CD4-positive, alpha-beta T cell treated with Interleukin-15 for 4 hours (primary cell): ENCODE data around the gene PTPRD.

Source experiments
- DNase-seq: peaks from one replicate; pipeline ENCODE4 v3.0.0-alpha.2; 2020; ENCODE audit warnings: low spot score

PTPRD gene

DNA sequence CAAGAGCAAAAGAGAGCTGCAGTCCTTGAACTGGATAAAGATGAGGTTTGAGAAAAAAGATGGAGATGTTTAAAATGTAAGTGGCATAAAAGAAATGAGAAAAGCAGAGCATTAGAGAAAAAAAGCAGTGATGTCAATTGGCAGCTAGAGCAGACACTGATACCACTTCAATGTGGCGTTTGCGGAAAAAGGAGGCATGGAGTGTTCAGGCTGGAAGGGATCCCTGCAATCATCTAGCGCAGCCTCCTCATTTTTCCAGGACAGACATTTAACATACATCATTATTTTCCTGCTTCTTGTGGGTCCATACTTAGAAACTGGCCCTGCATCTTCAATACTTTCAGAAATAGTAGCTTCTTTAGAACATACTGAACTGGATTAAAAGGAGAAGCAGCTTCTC, 563.8 kb downstream of the PTPRD start:
- no peak for DNase-seq

DNA sequence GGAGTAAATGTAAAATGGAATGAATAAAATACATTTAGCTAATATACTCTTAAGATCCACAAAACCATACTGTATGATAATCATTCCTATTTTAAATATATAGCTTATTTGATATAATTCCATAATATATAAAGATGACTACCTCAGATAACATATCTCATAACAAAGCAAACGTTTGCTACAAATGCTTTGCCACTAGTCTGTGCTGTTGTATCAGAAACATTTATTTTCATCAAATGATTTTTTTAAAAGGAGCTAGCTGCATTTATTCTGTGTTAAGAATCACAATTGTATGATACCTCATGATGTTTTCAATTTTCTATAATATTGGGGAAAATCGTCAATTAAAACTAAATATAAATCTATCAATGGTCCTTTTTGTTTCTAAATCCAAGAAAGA, 567.2 kb downstream of the PTPRD start:
- no peak for DNase-seq

DNA sequence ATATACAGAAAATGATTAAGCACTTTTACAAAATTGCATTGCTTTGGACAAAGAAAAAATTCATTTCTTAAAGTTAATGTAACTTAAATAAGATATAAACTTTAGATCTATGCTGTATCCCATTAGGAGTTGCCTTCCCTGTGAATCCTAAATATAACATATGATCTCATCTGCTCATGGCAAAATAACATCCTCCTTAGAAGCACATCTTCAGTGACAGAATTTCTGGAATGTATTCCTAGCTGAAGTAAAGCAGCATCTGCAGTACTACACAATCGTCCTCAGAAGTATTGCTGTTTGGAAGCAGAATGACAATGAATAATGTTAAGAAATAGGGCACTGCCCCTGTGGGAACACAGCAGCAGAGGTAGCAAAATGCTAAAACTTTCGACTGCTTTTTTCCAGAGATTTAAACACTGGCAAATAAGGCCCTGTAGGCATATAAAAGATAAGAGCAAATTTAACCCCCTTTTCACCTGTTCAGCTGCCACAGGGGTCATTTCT, 571.0 kb downstream of the PTPRD start:
- no peak for DNase-seq

DNA sequence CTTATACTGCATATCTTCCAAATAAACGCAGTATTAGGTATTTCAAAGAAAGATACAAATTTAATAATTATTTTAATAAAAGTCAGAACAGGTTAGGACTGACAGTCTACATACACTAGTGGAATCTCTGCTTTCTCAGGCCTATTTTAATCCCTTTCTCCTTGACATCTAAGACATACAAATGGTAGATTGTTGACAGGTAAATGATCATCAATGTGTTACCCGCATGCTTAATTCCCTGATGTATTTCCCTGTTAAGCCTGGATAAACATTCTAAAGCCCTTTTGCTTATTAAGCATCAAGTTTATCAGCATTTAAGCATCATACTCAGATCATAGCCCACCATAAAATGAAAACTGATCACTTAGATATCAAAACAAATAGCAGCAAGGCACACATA, 576.7 kb downstream of the PTPRD start:
- DNase-seq: no peak

DNA sequence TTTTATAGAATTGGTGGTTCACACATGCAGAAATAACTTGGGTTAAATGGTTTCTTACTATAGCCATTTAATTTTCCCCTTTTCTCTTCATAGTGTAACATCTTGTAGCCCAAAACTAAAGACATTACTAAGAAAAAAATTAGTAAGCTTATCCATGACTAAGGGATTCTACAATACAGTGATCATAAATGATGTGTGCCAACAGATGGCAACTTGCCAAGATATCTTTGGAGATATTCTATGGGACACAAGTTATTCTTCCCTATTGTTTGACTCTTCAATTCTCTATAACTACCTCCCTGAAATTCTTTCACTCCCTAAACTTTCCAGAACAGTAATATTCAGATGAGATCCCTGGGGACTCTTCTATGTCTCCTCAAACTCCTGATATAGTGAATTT, 580.6 kb downstream of the PTPRD start:
- no peak for DNase-seq

DNA sequence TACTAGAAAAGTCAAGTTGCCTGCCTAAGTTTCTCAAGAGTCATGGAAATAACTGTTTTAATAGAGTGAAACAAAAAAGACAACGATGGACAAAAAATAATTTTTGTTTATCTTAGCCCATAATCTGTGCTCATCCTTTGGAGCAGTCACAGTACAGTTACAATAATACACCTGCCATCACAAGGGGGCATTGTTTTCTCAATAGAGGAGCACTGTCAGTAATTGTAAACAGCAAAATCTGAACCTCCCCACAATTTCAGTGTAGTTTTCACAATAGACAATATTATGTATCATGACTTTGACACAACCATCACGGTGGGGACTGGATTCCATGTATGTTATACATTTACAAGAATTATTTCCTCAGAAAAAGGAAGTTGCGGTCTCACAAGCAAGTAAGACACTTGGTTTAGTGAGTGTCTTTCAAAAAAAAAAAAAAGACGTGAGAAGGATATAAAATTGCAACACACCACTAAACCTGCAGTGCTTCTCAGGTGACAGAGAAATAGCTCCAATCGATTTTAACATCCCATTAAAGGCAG, 586.3 kb downstream of the PTPRD start:
- DNase-seq: no peak

DNA sequence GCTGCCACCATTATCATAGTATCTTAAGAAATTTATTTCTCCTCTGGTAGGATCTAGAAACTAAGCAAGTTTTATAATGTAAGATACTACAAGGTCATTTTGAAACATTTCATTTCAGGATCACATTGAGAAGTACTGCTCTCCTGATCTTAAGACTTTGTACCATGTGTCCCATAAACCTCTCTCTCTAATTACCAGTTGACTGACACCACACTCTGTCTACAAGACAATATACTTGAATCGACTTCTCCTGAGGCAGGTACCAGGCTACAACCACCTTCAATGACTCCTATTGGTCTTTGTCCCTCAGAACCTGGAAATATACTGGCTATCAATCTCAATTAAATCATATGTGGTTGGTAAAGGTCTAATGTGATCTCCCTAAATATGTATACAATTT, 597.0 kb downstream of the PTPRD start:
- no peak for DNase-seq

DNA sequence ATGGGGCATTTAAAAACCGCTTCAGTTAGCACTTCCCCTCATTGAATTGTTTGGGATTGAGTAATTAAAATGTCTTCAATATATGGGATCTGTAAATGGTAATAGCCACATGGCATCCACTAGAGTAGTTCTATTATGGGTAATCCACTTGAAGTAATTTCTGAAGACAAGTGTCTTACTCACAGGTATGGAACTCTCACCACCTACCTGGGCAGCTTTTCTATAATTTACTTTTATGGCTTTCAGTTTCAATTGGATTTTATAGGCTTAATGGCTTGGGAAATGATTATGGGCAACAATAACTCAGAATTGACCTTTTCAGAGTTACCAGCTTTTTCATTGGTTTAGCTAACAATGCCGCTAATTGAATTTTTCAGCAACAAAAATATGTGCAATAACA, 597.9 kb downstream of the PTPRD start:
- DNase-seq: no peak

DNA sequence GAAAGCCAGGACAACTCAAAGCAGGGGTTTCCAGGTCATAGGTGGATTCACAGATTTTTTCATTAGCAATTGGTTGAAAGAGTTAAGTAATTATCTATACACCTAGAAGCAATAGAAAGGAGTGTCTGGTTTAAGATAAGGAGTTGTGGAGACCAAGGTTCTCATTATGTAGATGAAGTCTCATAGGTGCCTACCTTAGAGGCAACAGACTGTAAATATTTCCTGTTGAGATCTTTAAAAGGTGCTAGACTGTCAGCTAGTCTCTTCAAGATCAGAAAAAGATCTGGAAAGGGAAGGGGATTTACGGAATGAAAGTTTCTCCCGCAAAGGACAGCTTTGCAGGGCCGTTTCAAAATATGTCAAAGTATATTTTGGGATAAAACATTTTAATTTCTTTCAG, 603.4 kb downstream of the PTPRD start:
- DNase-seq: no peak

DNA sequence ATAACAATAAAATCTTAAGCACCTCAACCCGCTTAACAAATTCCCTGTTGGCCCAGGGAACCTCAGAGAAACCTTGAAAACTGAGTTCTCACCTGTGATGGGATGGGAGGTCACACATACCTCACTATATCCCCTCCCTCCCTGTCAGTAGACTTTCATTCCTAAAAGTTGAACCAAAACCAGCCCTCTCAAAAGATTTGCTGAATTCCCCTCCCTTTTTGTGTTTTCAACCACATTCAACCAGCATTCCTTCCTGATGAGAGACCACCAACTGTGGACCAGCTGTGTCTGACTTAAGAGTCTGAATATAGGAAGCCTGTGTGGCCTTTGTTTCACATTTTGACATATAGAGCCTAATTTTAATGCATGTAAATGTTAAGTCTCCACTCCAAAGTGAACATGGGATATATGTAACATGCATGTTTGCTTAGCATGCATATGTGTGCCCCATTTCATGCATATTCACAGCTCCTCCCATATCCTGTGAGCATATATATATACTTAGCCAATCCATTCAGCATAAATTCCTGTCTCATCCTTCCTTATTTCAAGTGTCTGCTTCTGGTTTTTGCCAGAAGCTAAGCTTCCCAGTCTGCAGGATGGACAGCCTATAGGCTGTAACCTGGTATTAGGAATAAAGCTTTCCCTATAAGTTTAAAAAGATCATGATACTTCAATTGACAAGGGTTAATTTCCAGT, 604.6 kb downstream of the PTPRD start:
- DNase-seq: no peak

DNA sequence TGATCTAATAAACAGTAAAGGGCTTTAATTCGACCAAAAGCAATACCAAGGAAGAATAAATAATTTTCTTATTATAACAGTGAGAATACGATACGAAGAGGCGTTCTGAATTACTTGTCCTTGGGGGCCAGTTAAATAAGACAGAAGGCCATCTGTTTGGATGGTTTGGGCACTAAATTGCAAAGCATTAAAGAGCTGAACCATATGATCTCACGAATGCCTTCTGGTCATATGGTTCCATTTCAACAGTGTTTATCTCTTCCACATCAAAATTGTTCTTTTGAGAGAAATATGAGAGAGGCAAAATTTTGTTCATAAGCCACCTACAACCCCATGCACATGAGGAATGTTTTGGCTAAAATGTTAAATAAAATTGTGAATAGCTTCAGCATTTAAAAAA, 605.4 kb downstream of the PTPRD start:
- DNase-seq: no peak

DNA sequence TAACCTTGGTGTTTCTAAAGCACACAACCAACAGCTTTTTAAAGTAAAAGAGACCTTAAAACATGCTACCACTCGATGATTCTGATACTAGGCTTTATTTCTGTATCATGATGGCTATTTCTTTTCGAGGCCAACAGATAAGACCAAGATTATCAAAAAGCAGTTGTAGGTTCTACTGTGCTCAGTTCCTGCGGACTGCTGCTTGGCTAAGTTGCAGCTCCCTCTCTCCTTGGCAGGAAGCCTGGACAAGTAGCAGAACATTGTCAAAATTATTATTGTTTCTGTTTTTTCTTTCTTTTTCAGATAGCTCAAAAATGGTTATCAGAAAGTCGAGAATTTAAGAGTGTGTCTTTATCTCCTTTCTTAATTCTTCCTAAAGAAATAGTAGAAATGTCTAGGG, 607.6 kb downstream of the PTPRD start:
- no peak for DNase-seq

DNA sequence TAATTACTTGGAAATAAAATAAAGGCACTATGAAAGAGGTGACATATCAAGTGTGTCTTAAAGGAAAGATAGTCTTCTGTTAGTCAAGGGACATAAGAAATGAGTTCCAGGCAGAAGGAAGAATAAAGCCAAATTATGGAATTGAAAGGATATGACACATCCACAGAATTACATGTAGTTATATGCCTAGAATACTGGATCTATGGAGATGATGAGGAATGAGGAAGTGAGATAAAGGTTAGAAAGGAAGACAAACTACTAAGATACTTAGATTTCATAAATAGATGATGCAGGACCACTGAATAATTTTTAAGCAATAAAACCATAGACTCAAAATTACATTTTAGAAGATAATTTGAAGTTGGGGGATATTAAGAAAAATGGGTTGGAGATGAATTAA, 609.8 kb downstream of the PTPRD start:
- DNase-seq: no peak

DNA sequence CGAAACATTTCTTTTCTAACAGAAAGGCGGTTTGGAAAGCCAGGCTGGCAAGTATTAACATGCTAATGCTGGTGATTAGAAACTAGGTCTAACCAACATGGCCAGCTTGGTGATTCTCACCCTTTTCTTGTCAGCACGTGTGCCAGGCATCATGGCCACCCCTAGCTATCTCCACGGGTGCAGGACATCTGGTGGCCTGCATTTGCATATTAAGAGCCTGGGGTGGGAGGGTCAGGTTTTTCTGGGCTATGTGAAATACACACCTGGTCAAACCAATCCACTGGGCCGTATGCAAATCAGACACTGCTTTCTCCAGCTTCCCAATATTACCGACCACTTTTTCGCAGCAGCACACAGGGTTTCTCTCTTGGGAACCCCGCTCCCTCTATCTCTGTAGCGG, 612.1 kb downstream of the PTPRD start:
- DNase-seq: no peak

DNA sequence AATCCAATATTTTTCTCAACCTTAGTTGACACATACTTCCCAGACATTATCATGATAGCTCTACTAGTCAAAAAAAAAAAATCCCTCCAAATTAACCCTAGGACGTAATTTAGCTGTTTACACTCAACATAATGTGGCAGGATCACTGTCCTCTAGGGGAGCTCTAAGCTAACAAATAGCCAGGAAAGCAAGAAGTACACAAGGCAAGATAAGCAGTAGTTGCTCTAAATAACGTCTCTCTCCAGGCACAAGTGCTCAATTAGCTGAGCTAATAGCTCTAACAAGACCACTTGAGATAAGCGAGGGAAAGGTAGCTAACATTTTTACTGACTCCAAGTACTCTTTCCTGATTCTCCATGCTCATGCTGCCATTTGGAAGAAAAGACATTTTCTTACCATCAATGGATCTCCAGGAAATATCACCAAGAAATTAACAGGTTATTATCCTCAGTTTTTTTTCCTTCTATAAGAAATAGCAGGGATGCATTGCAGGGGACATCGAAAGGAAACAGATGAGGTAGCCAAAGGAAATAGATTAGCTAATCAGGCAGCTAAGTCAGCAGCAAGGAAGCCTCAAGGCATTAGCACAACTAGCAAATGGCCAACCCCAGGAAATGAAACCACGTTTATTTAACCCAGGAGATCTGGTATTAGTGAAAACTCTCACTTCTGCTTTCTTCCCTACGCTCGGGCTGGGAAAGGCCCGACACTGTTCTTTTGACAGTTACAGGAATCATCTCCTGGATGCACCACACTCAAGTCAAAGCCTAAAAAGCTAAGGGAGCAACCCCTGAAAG, 614.1 kb downstream of the PTPRD start:
- no peak for DNase-seq

DNA sequence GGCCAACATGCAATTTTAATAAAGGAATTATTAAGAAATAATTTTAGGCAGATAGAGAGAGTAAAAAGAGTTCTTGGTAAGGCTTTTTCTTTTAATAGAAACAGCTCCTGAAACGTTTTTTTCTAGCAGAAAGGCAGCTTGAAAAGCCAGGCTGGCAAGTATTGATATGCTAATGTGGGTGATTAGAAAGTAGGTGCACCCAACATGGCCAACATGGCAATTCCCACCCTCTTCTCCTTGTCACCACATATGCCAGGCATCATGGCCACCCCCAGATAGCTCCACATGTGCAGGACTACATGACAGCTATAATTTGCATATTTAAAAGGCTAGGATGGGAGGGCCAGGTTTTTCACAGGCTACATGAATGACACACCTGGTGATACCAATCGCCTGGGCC, 615.2 kb downstream of the PTPRD start:
- no peak for DNase-seq

DNA sequence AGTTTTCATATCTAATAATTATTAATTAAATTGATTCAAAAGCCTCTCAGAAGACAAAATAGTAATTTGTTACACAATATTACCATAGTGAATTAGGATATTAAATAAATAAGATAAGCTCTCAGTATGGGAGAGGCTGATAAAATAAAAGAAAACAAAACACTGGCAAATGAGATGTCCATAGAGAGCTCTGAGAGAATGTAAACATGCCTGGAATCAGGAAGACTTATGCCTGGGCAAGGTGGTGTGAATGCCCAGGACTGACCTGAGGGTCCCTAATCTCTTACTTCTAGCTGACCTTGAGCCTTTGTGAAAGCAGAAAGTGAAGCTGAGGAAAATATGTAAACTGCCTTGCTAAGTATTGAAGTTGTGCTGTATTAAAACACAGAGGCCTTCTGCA, 616.5 kb downstream of the PTPRD start:
- no peak for DNase-seq

DNA sequence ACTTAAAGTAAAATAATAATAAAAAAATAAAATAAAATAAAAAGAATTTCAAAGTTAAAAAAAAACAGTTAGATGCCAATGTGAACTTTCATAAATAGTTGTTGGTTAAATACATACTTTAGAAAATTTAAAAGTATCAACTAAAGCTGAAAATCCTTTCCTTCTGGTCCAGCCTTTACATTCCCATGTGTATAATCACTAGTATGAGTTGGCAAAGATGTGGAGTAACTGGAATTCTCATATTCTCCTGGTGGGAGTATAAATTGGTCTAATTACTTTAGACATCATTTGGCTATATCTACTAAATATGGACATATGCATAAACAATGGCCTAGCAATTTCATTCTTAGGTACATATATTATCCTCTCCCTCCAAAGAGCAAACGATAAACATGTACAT, 619.9 kb downstream of the PTPRD start:
- no peak for DNase-seq

DNA sequence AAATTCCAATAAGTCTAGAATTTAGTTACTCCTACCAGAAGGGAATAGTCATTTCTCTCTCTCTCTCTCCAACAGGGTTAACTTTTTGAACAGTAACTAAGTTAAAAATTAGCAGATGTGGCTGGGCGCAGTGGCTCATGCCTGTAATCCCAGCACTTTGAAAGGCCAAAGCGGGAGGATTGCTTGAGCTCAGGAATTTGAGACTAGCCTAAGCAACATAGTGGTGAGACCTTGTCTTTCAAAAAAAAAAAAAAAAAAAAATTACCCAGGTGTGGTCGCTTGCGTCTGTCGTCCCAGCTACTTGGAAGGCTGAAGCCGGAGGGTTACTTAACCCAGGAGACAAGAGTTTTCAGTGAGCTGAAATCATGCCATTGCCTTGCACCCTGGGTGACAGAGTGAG, 639.7 kb downstream of the PTPRD start:
- DNase-seq: no peak

DNA sequence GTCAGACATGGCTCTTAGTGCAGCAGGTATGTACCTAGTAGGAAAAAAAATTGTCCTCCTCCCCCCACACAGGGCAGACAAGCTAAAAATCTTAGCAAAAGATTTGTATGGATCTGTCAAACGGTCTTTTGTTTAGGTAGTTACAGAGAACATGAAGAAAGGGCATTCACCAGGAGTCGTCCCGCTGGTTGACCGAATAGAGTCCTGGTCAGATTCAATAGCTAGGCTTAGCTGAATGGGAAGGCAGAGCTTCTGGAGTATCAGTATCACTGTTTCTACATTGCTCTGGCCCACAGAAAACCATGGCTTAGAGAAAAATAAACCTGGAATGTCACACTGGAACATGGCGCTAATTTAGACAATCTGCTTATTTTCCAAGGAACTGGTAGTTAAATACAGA, 642.3 kb downstream of the PTPRD start:
- no peak for DNase-seq

DNA sequence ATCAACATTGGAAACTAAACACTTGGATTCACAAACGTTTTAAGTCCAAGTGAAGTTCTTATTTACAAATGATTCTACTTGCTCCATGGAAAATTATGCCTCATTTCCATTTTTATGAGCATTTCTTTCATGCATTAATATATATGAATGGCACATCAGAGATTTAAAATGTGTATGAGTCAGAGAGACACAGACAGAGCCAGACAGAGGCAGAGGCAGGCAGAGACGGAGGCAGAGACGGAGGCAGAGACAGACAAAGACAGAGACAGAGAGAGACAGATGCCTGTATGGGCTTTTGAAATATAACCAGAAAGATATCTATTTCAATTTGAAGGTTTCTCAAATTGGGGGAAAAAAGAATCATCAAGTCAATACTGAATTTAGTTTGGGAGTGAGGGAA, 649.0 kb downstream of the PTPRD start:
- no peak for DNase-seq

DNA sequence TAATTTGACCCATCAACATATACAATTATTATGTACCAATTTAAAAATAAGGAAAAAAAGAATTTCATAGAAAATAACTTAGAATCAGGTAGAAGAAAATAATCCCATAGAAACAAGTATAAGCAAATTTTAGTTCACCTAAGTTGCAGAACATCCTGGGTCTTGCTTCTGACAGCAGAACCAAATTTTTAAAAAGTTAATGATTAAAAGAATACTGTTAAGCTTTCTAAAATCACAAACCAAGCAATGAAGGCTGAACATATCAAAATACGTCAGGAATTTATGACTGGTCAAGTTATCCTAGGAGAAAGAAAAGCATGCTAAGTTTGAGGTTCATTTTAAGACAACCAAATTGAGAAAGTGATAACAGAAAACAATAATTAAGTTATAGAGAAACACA, 650.9 kb downstream of the PTPRD start:
- no peak for DNase-seq

DNA sequence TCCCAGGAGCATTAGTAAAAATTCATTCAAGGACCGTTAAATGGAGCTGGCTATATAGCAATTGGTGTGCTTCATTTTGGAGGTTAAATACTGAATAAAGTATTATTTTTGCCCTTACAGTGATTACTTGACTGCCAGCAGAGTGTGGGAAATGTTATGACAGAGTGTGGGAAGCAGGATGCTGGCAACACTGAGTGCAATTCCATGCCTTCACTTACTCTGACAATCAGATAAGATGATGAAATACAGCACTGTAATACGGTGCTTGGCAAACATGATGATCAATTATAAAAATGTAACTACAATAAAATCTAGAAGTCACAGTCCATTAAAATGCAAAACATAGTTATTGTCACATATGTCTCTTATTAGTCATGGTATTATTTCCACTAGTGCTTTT, 651.3 kb downstream of the PTPRD start:
- DNase-seq: no peak
